HL-60 (cell line): Measurements from ENCODE around the gene YPEL4.

Experiments
- DNase-seq, 2 experiments: peaks; one replicate each; pipeline ENCODE4 v3.0.0-alpha.2; 2010 to 2020; ENCODE audit warnings: low read depth in 1 of 2, low spot score in 1 of 2
- H3K27ac ChIP-seq: fragments of 250-450 bp; sonication (Bioruptor Pico); replicated peaks from 2 replicates; pipeline ENCODE4 v1.5.1; 2020; ENCODE audit warnings: mild to moderate bottlenecking, moderate library complexity
- H3K27me3 ChIP-seq: fragments of 250-450 bp; sonication (Bioruptor Pico); 2 replicates; pipeline ENCODE4 v1.5.1; 2021; ENCODE audit warnings: mild to moderate bottlenecking, moderate library complexity; ENCODE audit not compliant: insufficient read depth, poor library complexity, severe bottlenecking
- H3K4me3 ChIP-seq: replicated peaks from 2 replicates; pipeline ENCODE4 v1.5.1; 2011; ENCODE audit warnings: mild to moderate bottlenecking, control low read depth, low read length; ENCODE audit not compliant: insufficient read depth
- CTCF ChIP-seq: IDR thresholded peaks from one replicate; pipeline ENCODE4 v1.5.1; 2011; ENCODE audit warnings: low read length, control low read depth, inconsistent platforms; ENCODE audit not compliant: insufficient read depth
- GABPA ChIP-seq: IDR thresholded peaks from 2 replicates; pipeline ENCODE4 v1.6.1; 2012; ENCODE audit warnings: low read depth
- POLR2AphosphoS5 ChIP-seq: IDR thresholded peaks from 2 replicates; pipeline ENCODE4 v1.6.1; 2012; ENCODE audit warnings: low read depth
- SPI1 ChIP-seq: IDR thresholded peaks from 2 replicates; pipeline ENCODE4 v1.6.1; 2012; ENCODE audit warnings: low read depth, mild to moderate bottlenecking, borderline replicate concordance
- TF ChIP-seq, protein P1 (sequence below): IDR thresholded peaks from 2 replicates; pipeline ENCODE4 v1.6.1; 2012; ENCODE audit warnings: low read depth; ENCODE audit not compliant: insufficient replicate concordance

The YPEL4 gene

GRCh38 chr11:57616595-57616994, 33.1 kb downstream of the YPEL4 start:
- TF ChIP-seq, protein P1, sequence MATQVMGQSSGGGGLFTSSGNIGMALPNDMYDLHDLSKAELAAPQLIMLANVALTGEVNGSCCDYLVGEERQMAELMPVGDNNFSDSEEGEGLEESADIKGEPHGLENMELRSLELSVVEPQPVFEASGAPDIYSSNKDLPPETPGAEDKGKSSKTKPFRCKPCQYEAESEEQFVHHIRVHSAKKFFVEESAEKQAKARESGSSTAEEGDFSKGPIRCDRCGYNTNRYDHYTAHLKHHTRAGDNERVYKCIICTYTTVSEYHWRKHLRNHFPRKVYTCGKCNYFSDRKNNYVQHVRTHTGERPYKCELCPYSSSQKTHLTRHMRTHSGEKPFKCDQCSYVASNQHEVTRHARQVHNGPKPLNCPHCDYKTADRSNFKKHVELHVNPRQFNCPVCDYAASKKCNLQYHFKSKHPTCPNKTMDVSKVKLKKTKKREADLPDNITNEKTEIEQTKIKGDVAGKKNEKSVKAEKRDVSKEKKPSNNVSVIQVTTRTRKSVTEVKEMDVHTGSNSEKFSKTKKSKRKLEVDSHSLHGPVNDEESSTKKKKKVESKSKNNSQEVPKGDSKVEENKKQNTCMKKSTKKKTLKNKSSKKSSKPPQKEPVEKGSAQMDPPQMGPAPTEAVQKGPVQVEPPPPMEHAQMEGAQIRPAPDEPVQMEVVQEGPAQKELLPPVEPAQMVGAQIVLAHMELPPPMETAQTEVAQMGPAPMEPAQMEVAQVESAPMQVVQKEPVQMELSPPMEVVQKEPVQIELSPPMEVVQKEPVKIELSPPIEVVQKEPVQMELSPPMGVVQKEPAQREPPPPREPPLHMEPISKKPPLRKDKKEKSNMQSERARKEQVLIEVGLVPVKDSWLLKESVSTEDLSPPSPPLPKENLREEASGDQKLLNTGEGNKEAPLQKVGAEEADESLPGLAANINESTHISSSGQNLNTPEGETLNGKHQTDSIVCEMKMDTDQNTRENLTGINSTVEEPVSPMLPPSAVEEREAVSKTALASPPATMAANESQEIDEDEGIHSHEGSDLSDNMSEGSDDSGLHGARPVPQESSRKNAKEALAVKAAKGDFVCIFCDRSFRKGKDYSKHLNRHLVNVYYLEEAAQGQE, result no peak
- no peak for TF ChIP-seq CTCF
- TF ChIP-seq SPI1, result no peak
- TF ChIP-seq POLR2AphosphoS5, result no peak
- TF ChIP-seq GABPA, result no peak
- no peak overlapping the region for H3K27ac ChIP-seq
- H3K4me3 ChIP-seq, result no peak overlapping the region
- DNase-seq, result no peak
- no peaks in the 10 kb centered on the region for H3K27me3 ChIP-seq

DNA sequence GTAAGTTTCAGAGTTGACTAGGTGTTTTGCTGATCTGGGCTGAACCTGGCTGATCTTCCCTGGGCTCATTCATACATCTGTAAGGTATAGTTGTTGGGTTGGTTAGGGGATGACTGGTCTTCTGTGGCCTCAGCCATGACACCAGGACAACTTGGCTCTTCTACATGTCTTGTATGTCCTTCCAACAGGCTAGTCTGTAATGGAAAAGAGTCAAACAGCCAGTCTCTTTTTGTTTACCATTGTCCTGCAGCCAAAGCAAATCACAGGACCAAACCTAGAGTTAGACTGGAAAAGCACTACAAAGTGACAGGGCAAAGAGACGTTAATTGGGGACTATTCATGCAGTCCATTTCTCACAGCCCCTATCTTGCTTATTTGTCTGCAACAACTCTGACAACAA, 34.4 kb downstream of the YPEL4 start:
- TF ChIP-seq SPI1 (no peak), CTCF (no peak), GABPA (no peak), POLR2AphosphoS5 (no peak)
- TF ChIP-seq, protein P1, result no peak
- no peak for DNase-seq
- H3K27ac ChIP-seq, result no peak overlapping the region
- H3K4me3 ChIP-seq, result no peak overlapping the region
- H3K27me3 ChIP-seq, result no peaks in the 10 kb centered on the region

GRCh38 chr11:57614234-57614772, 35.4 kb downstream of the YPEL4 start:
- no peak for DNase-seq
- TF ChIP-seq SPI1, result no peak
- TF ChIP-seq, protein P1, result no peak
- TF ChIP-seq CTCF, result no peak
- no peak for TF ChIP-seq POLR2AphosphoS5
- no peak for TF ChIP-seq GABPA
- no peaks in the 10 kb centered on the region for H3K27me3 ChIP-seq
- no peak overlapping the region for H3K27ac ChIP-seq
- no peak overlapping the region for H3K4me3 ChIP-seq
